Stomach (tissue), 4 donors: ENCODE results near the gene GRIN3A.

Source experiments
- CTCF ChIP-seq, 7 experiments: fragments of 450-650 bp in 4 of 7; fragments of 200-600 bp in 3 of 7; sonication (generic) in 3 of 7; IDR thresholded peaks; one replicate each; pipeline ENCODE4 v1.5.1; 2016 to 2019; ENCODE audit warnings: antibody characterized with exemption in 7 of 7, control low read depth in 2 of 7, mild to moderate bottlenecking in 1 of 7
- EP300 ChIP-seq: sonication (generic); formaldehyde crosslinking; IDR thresholded peaks from one replicate; pipeline ENCODE4 v1.6.1; 2017; ENCODE audit warnings: antibody characterized with exemption
- POLR2AphosphoS5 ChIP-seq, 3 donors: sonication (generic); formaldehyde crosslinking; IDR thresholded peaks; one replicate each; pipeline ENCODE4 v1.6.1; 2016; ENCODE audit warnings: antibody characterized with exemption in 3 of 3

GRCh38 chr9:101708855-101709254 is 29.6 kb downstream of the GRIN3A start:
- TF ChIP-seq CTCF (IDR thresholded peaks at IDR 0.05) (no peak), POLR2AphosphoS5 (IDR thresholded peaks at IDR 0.05) (no peak), EP300 (no peak)
